ENCODE results near the gene FBXO28.

GRCh38 chr1:224069138-224069537 is 44.8 kb upstream of the FBXO28 start:
- TF ChIP-seq CTCF (conservative IDR thresholded peaks at IDR 0.05 in 1 of 2, IDR thresholded peaks at IDR 0.05 in 1 of 2; ENCODE audit: low read depth in 1 of 2, low read length in 2 of 2) (no peak), EZH2 (IDR thresholded peaks at IDR 0.05; ENCODE audit: low read length, missing control alignments) (no peak)
